HG03378 (cell line): ENCODE results near the gene HOTAIR.

ENCODE experiments used
- ATAC-seq: cut with Tn5 transposase; IDR thresholded peaks from one replicate; pipeline ENCODE4 v1.9.1; 2021; ENCODE audit warnings: mild to moderate bottlenecking, moderate library complexity; ENCODE audit not compliant: unreplicated experiment

Gene HOTAIR

GRCh38 chr12:54011665-54012532 is 37.1 kb upstream of the HOTAIR start:
- no peak for ATAC-seq

GRCh38 chr12:54010972-54011664 is 36.4 kb upstream of the HOTAIR start:
- ATAC-seq: no peak

- ATAC-seq: no peak
These were observed 35.6 kb upstream of the HOTAIR start for GRCh38 chr12:54010053-54010971.

GRCh38 chr12:54009171-54010052 is 34.7 kb upstream of the HOTAIR start:
- no peak for ATAC-seq

GRCh38 chr12:54008260-54008552 is 33.5 kb upstream of the HOTAIR start:
- ATAC-seq: no peak

- no peak for ATAC-seq
These were observed 32.9 kb upstream of the HOTAIR start for GRCh38 chr12:54007538-54008259.

- no peak for ATAC-seq
These were observed 31.9 kb upstream of the HOTAIR start for GRCh38 chr12:54006559-54007220.

- ATAC-seq: peak; percentile 49
These were observed 31.3 kb upstream of the HOTAIR start for GRCh38 chr12:54005853-54006558.

GRCh38 chr12:54005531-54005852 is 30.7 kb upstream of the HOTAIR start:
- no peak for ATAC-seq

GRCh38 chr12:54004841-54005530 is 30.2 kb upstream of the HOTAIR start:
- no peak for ATAC-seq

- ATAC-seq: no peak
These were observed 29.5 kb upstream of the HOTAIR start for GRCh38 chr12:54004063-54004840.

- no peak for ATAC-seq
These were observed 28.9 kb upstream of the HOTAIR start for GRCh38 chr12:54003625-54004024.

- ATAC-seq: no peak
These were observed 28.2 kb upstream of the HOTAIR start for GRCh38 chr12:54002915-54003389.

- no peak for ATAC-seq
These were observed 27.6 kb upstream of the HOTAIR start for GRCh38 chr12:54002278-54002914.

GRCh38 chr12:54001283-54002187 is 26.8 kb upstream of the HOTAIR start:
- ATAC-seq: no peak
